ENCODE results near the gene TMEM63C.

TMEM63C gene

GRCh38 chr14:77265187-77265515, 83.6 kb downstream of the TMEM63C start:
- Histone ChIP-seq H3K4ac (ENCODE audit: low read depth, low read length) (no peak overlapping the region), H3K36me3 (ENCODE audit: control insufficient read depth in 1 of 2, insufficient read depth in 2 of 2, low read length in 2 of 2) (no peaks in the 10 kb centered on the region), H3K4me3 (ENCODE audit: low read depth, low read length) (peak overlapping the region; percentile 40), H2BK12ac (ENCODE audit: low read length) (no peak overlapping the region), H2AK5ac (ENCODE audit: low read length) (no peak overlapping the region), H3K79me1 (ENCODE audit: low read length) (no peaks in the 10 kb centered on the region), H4K12ac (ENCODE audit: low read depth, low read length) (no peak overlapping the region), H3K79me2 (ENCODE audit: control insufficient read depth, insufficient read depth, low read length, poor library complexity) (no peaks in the 10 kb centered on the region), H3K9ac (ENCODE audit: low read length) (no peak overlapping the region), H3K27me3 (ENCODE audit: insufficient read depth, low read length) (peaks cover 16% of the 10 kb centered on the region), H3K14ac (ENCODE audit: low read length) (no peak overlapping the region), H3K4me2 (ENCODE audit: low read length) (no peak overlapping the region), H3K9me3 (ENCODE audit: insufficient read depth, low read depth, low read length) (peaks cover 2% of the 10 kb centered on the region), H3K4me1 (ENCODE audit: control insufficient read depth in 1 of 2, insufficient read depth in 2 of 2, low read length in 2 of 2) (no peaks in the 10 kb centered on the region), H2BK120ac (ENCODE audit: insufficient read depth, low read length, poor library complexity) (no peak overlapping the region), H3K27ac (ENCODE audit: low read depth, low read length) (no peak overlapping the region), H3K18ac (ENCODE audit: low read length) (no peak overlapping the region), H3K23ac (ENCODE audit: low read length) (no peak overlapping the region), H2AFZ (ENCODE audit: insufficient read depth, low read length, poor library complexity) (no peak overlapping the region), H4K91ac (ENCODE audit: low read depth, low read length) (no peak overlapping the region), H2BK5ac (ENCODE audit: low read depth, low read length, poor library complexity) (no peak overlapping the region), H4K8ac (ENCODE audit: low read depth, low read length) (no peak overlapping the region)
- no peak for DNase-seq
- WGBS (ENCODE audit: extremely low coverage, insufficient coverage, insufficient read length): no CpG with 5 or more reads among the region's 2 CpGs

GRCh38 chr14:77265561-77266335, 84.2 kb downstream of the TMEM63C start:
- no peak overlapping the region for H2BK12ac ChIP-seq (ENCODE audit: low read length)
- H3K18ac ChIP-seq (ENCODE audit: low read length): no peak overlapping the region
- H3K4ac ChIP-seq (ENCODE audit: low read depth, low read length): no peak overlapping the region
- H3K9ac ChIP-seq (ENCODE audit: low read length): no peak overlapping the region
- peaks cover 0 to 2% of the 10 kb centered on the region in 2 experiments for H3K4me1 ChIP-seq (ENCODE audit: control insufficient read depth in 1 of 2, insufficient read depth in 2 of 2, low read length in 2 of 2)
- H3K23ac ChIP-seq (ENCODE audit: low read length): no peak overlapping the region
- WGBS (ENCODE audit: extremely low coverage, insufficient coverage, insufficient read length): no CpG with 5 or more reads among the region's 16 CpGs
- H3K14ac ChIP-seq (ENCODE audit: low read length): no peak overlapping the region
- H4K91ac ChIP-seq (ENCODE audit: low read depth, low read length): no peak overlapping the region
- no peak overlapping the region for H3K4me3 ChIP-seq (ENCODE audit: low read depth, low read length)
- H3K27me3 ChIP-seq (ENCODE audit: insufficient read depth, low read length): peaks cover 22% of the 10 kb centered on the region
- H2AK5ac ChIP-seq (ENCODE audit: low read length): no peak overlapping the region
- H3K79me1 ChIP-seq (ENCODE audit: low read length): no peaks in the 10 kb centered on the region
- no peaks in the 10 kb centered on the region for H3K79me2 ChIP-seq (ENCODE audit: control insufficient read depth, insufficient read depth, low read length, poor library complexity)
- H3K9me3 ChIP-seq (ENCODE audit: insufficient read depth, low read depth, low read length): peaks cover 3% of the 10 kb centered on the region
- H2AFZ ChIP-seq (ENCODE audit: insufficient read depth, low read length, poor library complexity): no peak overlapping the region
- H3K36me3 ChIP-seq (ENCODE audit: control insufficient read depth in 1 of 2, insufficient read depth in 2 of 2, low read length in 2 of 2): no peaks in the 10 kb centered on the region
- no peak overlapping the region for H4K12ac ChIP-seq (ENCODE audit: low read depth, low read length)
- no peak overlapping the region for H2BK5ac ChIP-seq (ENCODE audit: low read depth, low read length, poor library complexity)
- no peak overlapping the region for H2BK120ac ChIP-seq (ENCODE audit: insufficient read depth, low read length, poor library complexity)
- H3K4me2 ChIP-seq (ENCODE audit: low read length): no peak overlapping the region
- no peak overlapping the region for H3K27ac ChIP-seq (ENCODE audit: low read depth, low read length)
- DNase-seq: no peak
- no peak overlapping the region for H4K8ac ChIP-seq (ENCODE audit: low read depth, low read length)

- Histone ChIP-seq H3K23ac (ENCODE audit: low read length) (no peak overlapping the region), H3K27ac (ENCODE audit: low read depth, low read length) (no peak overlapping the region), H3K36me3 (ENCODE audit: control insufficient read depth in 1 of 2, insufficient read depth in 2 of 2, low read length in 2 of 2) (no peaks in the 10 kb centered on the region), H3K4me1 (ENCODE audit: control insufficient read depth in 1 of 2, insufficient read depth in 2 of 2, low read length in 2 of 2) (peaks cover 3 to 5% of the 10 kb centered on the region in 2 experiments), H3K9ac (ENCODE audit: low read length) (no peak overlapping the region), H4K12ac (ENCODE audit: low read depth, low read length) (no peak overlapping the region), H2BK12ac (ENCODE audit: low read length) (no peak overlapping the region), H2AFZ (ENCODE audit: insufficient read depth, low read length, poor library complexity) (no peak overlapping the region), H3K14ac (ENCODE audit: low read length) (no peak overlapping the region), H3K4me2 (ENCODE audit: low read length) (no peak overlapping the region), H4K91ac (ENCODE audit: low read depth, low read length) (no peak overlapping the region), H3K9me3 (ENCODE audit: insufficient read depth, low read depth, low read length) (peaks cover 4% of the 10 kb centered on the region), H2BK5ac (ENCODE audit: low read depth, low read length, poor library complexity) (no peak overlapping the region), H3K4ac (ENCODE audit: low read depth, low read length) (no peak overlapping the region), H3K27me3 (ENCODE audit: insufficient read depth, low read length) (peaks cover 28% of the 10 kb centered on the region), H3K79me1 (ENCODE audit: low read length) (no peaks in the 10 kb centered on the region), H3K4me3 (ENCODE audit: low read depth, low read length) (no peak overlapping the region), H4K8ac (ENCODE audit: low read depth, low read length) (no peak overlapping the region), H2AK5ac (ENCODE audit: low read length) (no peak overlapping the region), H3K18ac (ENCODE audit: low read length) (no peak overlapping the region), H3K79me2 (ENCODE audit: control insufficient read depth, insufficient read depth, low read length, poor library complexity) (no peaks in the 10 kb centered on the region), H2BK120ac (ENCODE audit: insufficient read depth, low read length, poor library complexity) (no peak overlapping the region)
- WGBS (ENCODE audit: extremely low coverage, insufficient coverage, insufficient read length): no CpG with 5 or more reads among the region's 8 CpGs
- DNase-seq: no peak
Observed at GRCh38 chr14:77266336-77266735, 84.7 kb downstream of the TMEM63C start.

- Histone ChIP-seq H3K4ac (ENCODE audit: low read depth, low read length) (no peak overlapping the region), H4K8ac (ENCODE audit: low read depth, low read length) (no peak overlapping the region), H2AK5ac (ENCODE audit: low read length) (no peak overlapping the region), H3K14ac (ENCODE audit: low read length) (no peak overlapping the region), H4K91ac (ENCODE audit: low read depth, low read length) (no peak overlapping the region), H3K27me3 (ENCODE audit: insufficient read depth, low read length) (peaks cover 33% of the 10 kb centered on the region), H3K9ac (ENCODE audit: low read length) (no peak overlapping the region), H3K4me3 (ENCODE audit: low read depth, low read length) (no peak overlapping the region), H4K12ac (ENCODE audit: low read depth, low read length) (no peak overlapping the region), H3K79me1 (ENCODE audit: low read length) (no peaks in the 10 kb centered on the region), H3K18ac (ENCODE audit: low read length) (no peak overlapping the region), H2AFZ (ENCODE audit: insufficient read depth, low read length, poor library complexity) (no peak overlapping the region), H3K27ac (ENCODE audit: low read depth, low read length) (no peak overlapping the region), H3K4me2 (ENCODE audit: low read length) (no peak overlapping the region), H3K4me1 (ENCODE audit: control insufficient read depth in 1 of 2, insufficient read depth in 2 of 2, low read length in 2 of 2) (peaks cover 3 to 5% of the 10 kb centered on the region in 2 experiments), H2BK12ac (ENCODE audit: low read length) (no peak overlapping the region), H2BK5ac (ENCODE audit: low read depth, low read length, poor library complexity) (no peak overlapping the region), H3K23ac (ENCODE audit: low read length) (no peak overlapping the region), H3K9me3 (ENCODE audit: insufficient read depth, low read depth, low read length) (peaks cover 4% of the 10 kb centered on the region), H2BK120ac (ENCODE audit: insufficient read depth, low read length, poor library complexity) (no peak overlapping the region), H3K36me3 (ENCODE audit: control insufficient read depth in 1 of 2, insufficient read depth in 2 of 2, low read length in 2 of 2) (no peaks in the 10 kb centered on the region), H3K79me2 (ENCODE audit: control insufficient read depth, insufficient read depth, low read length, poor library complexity) (no peaks in the 10 kb centered on the region)
- WGBS (ENCODE audit: extremely low coverage, insufficient coverage, insufficient read length): no CpG with 5 or more reads among the region's 5 CpGs
- DNase-seq: no peak
Observed at GRCh38 chr14:77267937-77268699, 86.5 kb downstream of the TMEM63C start.

Data from trophoblast cell (in vitro differentiated cells and primary cell).